ENCODE results near the gene SIPA1L3.

- TF ChIP-seq FOXM1 (IDR thresholded peaks at IDR 0.05; ENCODE audit: borderline replicate concordance, low read depth) (no peak), TCF12 (IDR thresholded peaks at IDR 0.05; ENCODE audit: low read depth) (no peak), EP300 (IDR thresholded peaks at IDR 0.05; ENCODE audit: borderline replicate concordance) (no peak), RAD21 (IDR thresholded peaks at IDR 0.05; ENCODE audit: low read depth) (no peak), USF1 (IDR thresholded peaks at IDR 0.05) (no peak), CEBPB (IDR thresholded peaks at IDR 0.05) (no peak), TEAD4 (IDR thresholded peaks at IDR 0.05) (no peak), YY1 (IDR thresholded peaks at IDR 0.05; ENCODE audit: low read depth) (no peak), TAF1 (IDR thresholded peaks at IDR 0.05; ENCODE audit: low read depth) (no peak), EGR1 (IDR thresholded peaks at IDR 0.05) (no peak), MAX (IDR thresholded peaks at IDR 0.05) (no peak), CREB1 (IDR thresholded peaks at IDR 0.05; ENCODE audit: low read depth) (no peak), NFIC (IDR thresholded peaks at IDR 0.05) (no peak)
- TF ChIP-seq, protein P1, sequence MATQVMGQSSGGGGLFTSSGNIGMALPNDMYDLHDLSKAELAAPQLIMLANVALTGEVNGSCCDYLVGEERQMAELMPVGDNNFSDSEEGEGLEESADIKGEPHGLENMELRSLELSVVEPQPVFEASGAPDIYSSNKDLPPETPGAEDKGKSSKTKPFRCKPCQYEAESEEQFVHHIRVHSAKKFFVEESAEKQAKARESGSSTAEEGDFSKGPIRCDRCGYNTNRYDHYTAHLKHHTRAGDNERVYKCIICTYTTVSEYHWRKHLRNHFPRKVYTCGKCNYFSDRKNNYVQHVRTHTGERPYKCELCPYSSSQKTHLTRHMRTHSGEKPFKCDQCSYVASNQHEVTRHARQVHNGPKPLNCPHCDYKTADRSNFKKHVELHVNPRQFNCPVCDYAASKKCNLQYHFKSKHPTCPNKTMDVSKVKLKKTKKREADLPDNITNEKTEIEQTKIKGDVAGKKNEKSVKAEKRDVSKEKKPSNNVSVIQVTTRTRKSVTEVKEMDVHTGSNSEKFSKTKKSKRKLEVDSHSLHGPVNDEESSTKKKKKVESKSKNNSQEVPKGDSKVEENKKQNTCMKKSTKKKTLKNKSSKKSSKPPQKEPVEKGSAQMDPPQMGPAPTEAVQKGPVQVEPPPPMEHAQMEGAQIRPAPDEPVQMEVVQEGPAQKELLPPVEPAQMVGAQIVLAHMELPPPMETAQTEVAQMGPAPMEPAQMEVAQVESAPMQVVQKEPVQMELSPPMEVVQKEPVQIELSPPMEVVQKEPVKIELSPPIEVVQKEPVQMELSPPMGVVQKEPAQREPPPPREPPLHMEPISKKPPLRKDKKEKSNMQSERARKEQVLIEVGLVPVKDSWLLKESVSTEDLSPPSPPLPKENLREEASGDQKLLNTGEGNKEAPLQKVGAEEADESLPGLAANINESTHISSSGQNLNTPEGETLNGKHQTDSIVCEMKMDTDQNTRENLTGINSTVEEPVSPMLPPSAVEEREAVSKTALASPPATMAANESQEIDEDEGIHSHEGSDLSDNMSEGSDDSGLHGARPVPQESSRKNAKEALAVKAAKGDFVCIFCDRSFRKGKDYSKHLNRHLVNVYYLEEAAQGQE (IDR thresholded peaks at IDR 0.05; ENCODE audit: low read depth) = no peak
Observed at GRCh38 chr19:37950471-37951175, 43.6 kb downstream of the SIPA1L3 start.

Measured in Ishikawa (cell line).